ENCODE measurements around the gene C1QTNF6. TPM values are rescaled to one million over a fixed set of nuclear protein-coding genes. Genes with fewer than 3 reads are reported as not detected.

The C1QTNF6 gene
- total and polyA plus RNA-seq, 2 donors (not counting 3 experiments of a cell fraction or from before 2014, with no cell fraction given): 20.2 to 27.6 TPM

- Histone ChIP-seq H3K79me2 (ENCODE audit: control insufficient read depth, insufficient read depth, low read length) (no peaks in the 10 kb centered on the region), H3K9ac (replicated peaks; ENCODE audit: extremely low read depth, insufficient read depth, low read length) (no peak overlapping the region), H3K36me3 (ENCODE audit: control insufficient read depth in 2 of 2, extremely low read depth in 1 of 2, insufficient read depth in 2 of 2, low read length in 2 of 2) (peaks cover 2 to 3% of the 10 kb centered on the region in 2 experiments), H3K9me1 (replicated peaks; ENCODE audit: control insufficient read depth, extremely low read depth, insufficient read depth, low read length) (no peaks in the 10 kb centered on the region), H3K4me3 (replicated peaks in 1 of 3; ENCODE audit: insufficient read depth in 1 of 3, low read depth in 1 of 3, low read length in 3 of 3) (no peak overlapping the region), H3K27me3 (ENCODE audit: control insufficient read depth in 2 of 2, insufficient read depth in 2 of 2, low read length in 2 of 2) (peaks cover 0 to 9% of the 10 kb centered on the region in 2 experiments), H2AFZ (ENCODE audit: low read depth, low read length) (no peak overlapping the region), H3K4me1 (ENCODE audit: control insufficient read depth, extremely low read depth, insufficient read depth, low read length) (no peaks in the 10 kb centered on the region), H3K4me2 (ENCODE audit: insufficient read depth, low read length) (no peak overlapping the region), H3K27ac (ENCODE audit: insufficient read depth, low read depth, low read length) (no peak overlapping the region), H3K9me3 (replicated peaks; ENCODE audit: control insufficient read depth, insufficient read depth, low read length) (no peaks in the 10 kb centered on the region), H4K20me1 (replicated peaks; ENCODE audit: control insufficient read depth, extremely low read depth, insufficient read depth, low read length) (no peaks in the 10 kb centered on the region)
- dilution Hi-C loops (cut with MboI; ENCODE audit: extremely low pct_ligation_motif_present, low sequenced_read_pairs): no loop called here
- CTCF ChIA-PET: no interaction called here
- BruUV-seq (replicated peaks): no TSS peak
- no peak for FAIRE-seq
- TF ChIP-seq GATA2 (IDR thresholded peaks at IDR 0.05; ENCODE audit: insufficient read depth, insufficient read length, low read depth, low read length) (no peak), FOS (IDR thresholded peaks at IDR 0.05; ENCODE audit: borderline replicate concordance, insufficient read depth, low read length) (no peak), MYC (IDR thresholded peaks at IDR 0.05; ENCODE audit: low read depth, low read length) (no peak), CTCF (IDR thresholded peaks at IDR 0.05; ENCODE audit: extremely low read depth in 1 of 2, insufficient read depth in 1 of 2, low read depth in 1 of 2, low read length in 2 of 2) (no peak), POLR2A (IDR thresholded peaks at IDR 0.05; ENCODE audit: low read depth, low read length) (no peak)
- intact Hi-C loops (cut with micrococcal nuclease): no loop called here
- no peak for DNase-seq (ENCODE audit: low read depth, low spot score)
- POLR2A ChIA-PET: no interaction called here
Observed at GRCh38 chr22:37220543-37220981, 32.5 kb upstream of the C1QTNF6 start.

GRCh38 chr22:37219533-37219932 lies 31.5 kb upstream of the C1QTNF6 start:
- no peaks in the 10 kb centered on the region for H4K20me1 ChIP-seq (replicated peaks; ENCODE audit: control insufficient read depth, extremely low read depth, insufficient read depth, low read length)
- intact Hi-C loops (cut with micrococcal nuclease): no loop called here
- no peaks in the 10 kb centered on the region for H3K9me3 ChIP-seq (replicated peaks; ENCODE audit: control insufficient read depth, insufficient read depth, low read length)
- FAIRE-seq: no peak
- H3K9me1 ChIP-seq (replicated peaks; ENCODE audit: control insufficient read depth, extremely low read depth, insufficient read depth, low read length): no peaks in the 10 kb centered on the region
- H3K36me3 ChIP-seq (ENCODE audit: control insufficient read depth in 2 of 2, extremely low read depth in 1 of 2, insufficient read depth in 2 of 2, low read length in 2 of 2): peaks cover 0 to 3% of the 10 kb centered on the region in 2 experiments
- no peak overlapping the region for H3K9ac ChIP-seq (replicated peaks; ENCODE audit: extremely low read depth, insufficient read depth, low read length)
- no peaks in the 10 kb centered on the region for H3K4me1 ChIP-seq (ENCODE audit: control insufficient read depth, extremely low read depth, insufficient read depth, low read length)
- H3K79me2 ChIP-seq (ENCODE audit: control insufficient read depth, insufficient read depth, low read length): no peaks in the 10 kb centered on the region
- no peak for DNase-seq (ENCODE audit: low read depth, low spot score)
- POLR2A ChIA-PET: no interaction called here
- peaks cover 0 to 9% of the 10 kb centered on the region in 2 experiments for H3K27me3 ChIP-seq (ENCODE audit: control insufficient read depth in 2 of 2, insufficient read depth in 2 of 2, low read length in 2 of 2)
- no peak overlapping the region for H3K4me2 ChIP-seq (ENCODE audit: insufficient read depth, low read length)
- H3K4me3 ChIP-seq (replicated peaks in 1 of 3; ENCODE audit: insufficient read depth in 1 of 3, low read depth in 1 of 3, low read length in 3 of 3): no peak overlapping the region
- dilution Hi-C loops (cut with MboI; ENCODE audit: extremely low pct_ligation_motif_present, low sequenced_read_pairs): no loop called here
- no TSS peak for BruUV-seq (replicated peaks)
- CTCF ChIA-PET: no interaction called here
- no peak for TF ChIP-seq CTCF (IDR thresholded peaks at IDR 0.05; ENCODE audit: extremely low read depth in 1 of 2, insufficient read depth in 1 of 2, low read depth in 1 of 2, low read length in 2 of 2)
- no peak for TF ChIP-seq MYC (IDR thresholded peaks at IDR 0.05; ENCODE audit: low read depth, low read length)
- TF ChIP-seq JUN (IDR thresholded peaks at IDR 0.05; ENCODE audit: borderline replicate concordance, insufficient read depth, insufficient read length, low read depth): no peak
- H2AFZ ChIP-seq (ENCODE audit: low read depth, low read length): no peak overlapping the region
- no peak overlapping the region for H3K27ac ChIP-seq (ENCODE audit: insufficient read depth, low read depth, low read length)

Measured in endothelial cell of umbilical vein (primary cell).